NCI-H146 treated with DMSO at 0.1 percent for 48 hours (cell line): ENCODE measurements around the gene PANK4.
"Not testable (repeated sequence)": the region's sequence is repeated elsewhere in the genome, so short reads cannot be mapped to it uniquely, and the experiment has no call there.

ENCODE experiments used
- DNase-seq: peaks from one replicate; lab custom pipeline; 2025; ENCODE audit not compliant: unreplicated experiment; lab: John Stamatoyannopoulos, UW

The PANK4 gene

DNA sequence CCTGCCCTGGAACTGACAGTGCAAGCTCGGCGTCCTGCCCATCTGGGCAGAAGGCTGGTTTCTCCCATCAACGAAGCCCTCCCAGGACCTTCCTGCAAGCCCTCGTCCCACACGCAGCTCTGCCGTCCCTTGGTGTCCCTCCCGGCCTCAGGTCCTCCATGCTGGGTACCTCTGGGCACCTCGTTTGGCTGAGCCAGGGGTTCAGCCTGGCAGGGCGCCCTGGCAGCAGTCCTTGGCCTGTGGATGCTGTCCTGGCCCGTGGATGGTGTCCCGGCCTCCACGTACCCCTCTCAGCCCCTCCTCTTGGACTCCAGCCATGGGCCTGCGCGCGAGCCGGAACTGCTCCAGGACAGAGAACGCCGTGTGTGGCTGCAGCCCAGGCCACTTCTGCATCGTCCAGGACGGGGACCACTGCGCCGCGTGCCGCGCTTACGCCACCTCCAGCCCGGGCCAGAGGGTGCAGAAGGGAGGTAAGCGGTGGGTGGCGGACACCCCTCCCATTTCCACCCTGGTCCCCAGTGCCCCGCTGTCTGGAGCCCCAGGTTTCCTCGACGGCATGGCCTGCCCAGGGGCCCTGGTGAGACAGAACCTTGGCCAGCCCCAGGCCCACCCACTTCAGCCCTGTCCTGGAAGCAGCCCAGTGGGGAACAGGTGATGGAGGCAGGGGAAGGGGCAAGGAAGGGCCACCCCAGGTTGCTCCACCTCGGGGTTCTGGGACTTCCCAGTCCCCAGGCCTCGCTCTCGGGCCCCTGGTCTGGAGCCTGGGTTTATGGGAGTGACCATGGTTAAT lies 33.3 kb upstream of the PANK4 start:
- DNase-seq = no peak

DNA sequence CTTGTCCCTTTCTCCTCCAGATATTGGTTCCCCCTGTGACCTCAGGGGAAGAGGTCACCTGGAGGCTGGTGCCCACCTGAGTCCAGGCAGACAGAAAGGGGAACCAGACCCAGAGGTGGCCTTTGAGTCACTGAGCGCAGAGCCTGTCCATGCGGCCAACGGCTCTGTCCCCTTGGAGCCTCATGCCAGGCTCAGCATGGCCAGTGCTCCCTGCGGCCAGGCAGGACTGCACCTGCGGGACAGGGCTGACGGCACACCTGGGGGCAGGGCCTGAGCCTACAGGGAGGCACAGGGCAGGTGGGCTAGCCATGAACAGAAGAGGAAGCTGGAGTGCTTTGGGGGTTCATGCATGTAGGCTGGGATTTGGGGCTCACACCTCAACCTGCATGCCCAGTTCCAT lies 32.5 kb upstream of the PANK4 start:
- no peak for DNase-seq

DNA sequence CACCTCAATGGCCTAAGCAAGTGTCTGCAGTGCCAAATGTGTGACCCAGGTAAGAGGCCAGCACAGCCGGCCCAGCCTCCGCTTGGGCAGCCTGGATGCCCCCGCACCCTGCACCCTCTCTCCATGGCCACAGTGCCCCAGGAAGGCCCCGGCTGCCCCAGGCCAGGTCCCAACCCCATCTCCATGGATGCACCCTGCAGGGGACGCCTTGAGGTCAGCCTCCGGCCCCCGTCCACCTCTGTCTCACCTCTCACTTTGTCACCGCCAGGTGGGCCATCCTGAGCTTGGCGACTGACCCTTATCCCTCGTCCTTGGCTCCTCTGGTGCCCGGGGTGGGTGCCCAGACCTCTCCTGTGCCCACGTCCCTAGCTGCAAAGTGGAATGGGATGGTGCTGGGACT lies 32.0 kb upstream of the PANK4 start:
- DNase-seq = no peak

DNA sequence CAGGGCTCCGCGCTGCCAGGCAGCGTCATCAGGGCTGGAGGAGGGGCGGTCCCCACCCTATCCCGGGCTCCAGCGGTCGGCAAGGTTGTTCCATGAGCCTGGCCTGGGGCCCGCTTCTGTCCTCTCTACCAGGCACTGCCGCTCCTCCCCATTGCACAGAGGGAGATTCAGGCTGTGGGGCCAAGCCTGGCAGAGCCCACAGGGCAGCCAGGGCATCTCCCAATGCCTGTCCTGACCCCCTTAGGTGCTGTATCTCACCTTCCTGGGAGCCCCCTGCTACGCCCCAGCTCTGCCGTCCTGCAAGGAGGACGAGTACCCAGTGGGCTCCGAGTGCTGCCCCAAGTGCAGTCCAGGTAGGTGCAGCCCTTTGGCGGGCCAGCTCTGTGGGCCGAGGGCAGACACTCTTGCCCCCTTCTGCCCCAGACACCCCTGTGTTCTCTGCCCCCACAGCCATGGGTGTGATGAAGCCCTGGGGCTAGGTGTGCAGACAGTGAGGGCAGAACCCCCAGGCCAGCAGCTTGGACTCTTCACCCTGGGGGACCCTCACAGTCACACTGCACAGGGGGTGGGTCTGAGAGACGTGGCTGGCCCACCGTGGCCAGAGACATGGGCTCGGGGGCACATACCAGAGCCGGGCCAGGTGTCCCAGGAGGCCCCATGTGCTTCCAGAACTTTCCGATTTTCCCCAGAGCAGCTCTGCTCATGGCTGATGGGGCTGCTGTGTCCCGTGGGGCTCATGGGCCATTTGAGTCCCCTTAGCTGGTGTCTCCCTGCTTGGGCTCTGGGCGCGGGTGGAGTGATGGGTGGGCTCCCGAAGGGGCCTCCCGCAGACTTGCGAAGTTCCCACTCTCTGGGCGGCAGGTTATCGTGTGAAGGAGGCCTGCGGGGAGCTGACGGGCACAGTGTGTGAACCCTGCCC lies 31.3 kb upstream of the PANK4 start:
- DNase-seq = no peak

DNA sequence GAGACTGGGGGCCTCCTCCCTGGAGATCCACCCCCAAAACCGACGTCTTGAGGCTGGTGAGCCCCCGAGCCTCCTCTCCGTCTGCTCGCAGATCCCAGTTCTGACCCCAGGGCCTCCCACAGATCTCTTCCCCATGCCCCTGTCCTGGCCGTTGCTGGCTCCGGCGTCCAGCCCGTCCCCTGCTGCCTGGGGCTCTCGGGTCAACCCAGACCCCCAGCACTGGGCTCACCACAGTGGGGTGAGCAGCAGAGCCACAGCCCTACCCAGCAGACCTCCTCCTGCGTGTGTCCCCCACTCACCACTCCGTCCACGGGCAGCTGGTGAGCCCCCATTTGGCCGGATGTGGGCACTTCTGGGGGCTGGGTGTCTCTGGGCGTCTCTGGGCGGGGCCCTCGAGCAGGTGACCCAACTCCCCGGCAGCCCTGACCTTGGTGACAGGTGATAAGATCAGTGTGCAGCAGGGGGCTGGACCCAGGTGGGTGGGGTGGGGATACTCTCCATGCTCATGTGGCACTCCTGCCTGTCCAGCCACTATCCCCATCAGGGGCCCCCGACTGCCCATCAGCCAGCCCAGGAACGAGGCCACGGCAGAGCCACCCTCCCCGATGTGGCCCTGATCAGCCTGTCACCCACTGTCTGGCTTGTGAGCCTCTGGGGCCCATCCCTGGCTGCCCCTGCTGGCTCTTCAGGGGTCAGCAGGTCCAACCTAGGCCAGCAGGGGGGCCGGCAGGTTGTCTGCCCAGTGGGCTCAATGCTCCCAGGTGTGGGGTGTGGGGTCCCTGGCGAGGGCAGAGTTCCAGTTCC lies 30.5 kb upstream of the PANK4 start:
- no peak for DNase-seq

DNA sequence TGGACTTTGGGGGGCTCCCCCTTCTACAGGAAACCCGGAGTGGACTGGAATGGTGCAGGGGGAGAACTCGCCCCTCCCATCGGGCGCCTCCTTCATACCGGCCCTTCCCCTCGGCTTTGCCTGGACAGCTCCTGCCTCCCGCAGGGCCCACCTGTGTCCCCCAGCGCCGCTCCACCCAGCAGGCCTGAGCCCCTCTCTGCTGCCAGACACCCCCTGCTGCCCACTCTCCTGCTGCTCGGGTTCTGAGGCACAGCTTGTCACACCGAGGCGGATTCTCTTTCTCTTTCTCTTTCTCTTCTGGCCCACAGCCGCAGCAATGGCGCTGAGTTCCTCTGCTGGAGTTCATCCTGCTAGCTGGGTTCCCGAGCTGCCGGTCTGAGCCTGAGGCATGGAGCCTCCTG lies 29.9 kb upstream of the PANK4 start, which contains the start of gene TNFRSF14:
Gene TNFRSF14 (plus strand): TSS at position 95 of the 401 bp plus-strand sequence. CDS start 294 bp downstream, at position 389.
- DNase-seq = peak; percentile 3

DNA sequence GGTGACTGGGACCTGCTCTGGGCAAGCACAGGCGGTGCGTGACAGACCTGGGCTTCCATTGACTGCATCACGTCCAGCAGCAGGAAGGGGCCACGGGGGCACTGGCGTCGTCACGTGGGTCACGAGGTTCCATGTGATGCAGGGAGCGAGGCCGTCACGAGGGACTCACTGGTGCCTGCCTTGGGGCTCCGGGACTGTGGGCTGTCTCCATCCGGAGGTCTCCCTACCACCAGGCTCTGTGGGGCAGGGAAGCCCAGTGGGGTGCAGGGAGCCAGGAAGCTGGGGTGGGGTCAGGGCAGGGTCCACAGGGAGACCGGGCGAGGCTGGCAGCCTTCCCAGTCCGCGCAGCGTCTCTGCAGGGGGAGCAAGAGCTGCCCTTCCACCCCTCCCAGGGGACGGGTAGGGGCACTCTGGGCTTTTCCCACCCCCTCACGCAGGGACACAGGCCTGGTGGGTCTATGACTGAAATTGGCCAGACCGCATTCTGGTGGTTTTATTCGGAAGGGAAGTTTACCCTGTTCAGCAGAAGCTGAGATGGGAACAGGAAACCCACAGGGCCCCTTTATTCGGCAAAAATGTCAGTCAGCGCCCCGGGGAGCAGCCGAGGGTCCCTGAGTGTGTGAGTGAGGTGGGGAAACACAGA lies 29.4 kb upstream of the PANK4 start:
- DNase-seq = no peak

DNA sequence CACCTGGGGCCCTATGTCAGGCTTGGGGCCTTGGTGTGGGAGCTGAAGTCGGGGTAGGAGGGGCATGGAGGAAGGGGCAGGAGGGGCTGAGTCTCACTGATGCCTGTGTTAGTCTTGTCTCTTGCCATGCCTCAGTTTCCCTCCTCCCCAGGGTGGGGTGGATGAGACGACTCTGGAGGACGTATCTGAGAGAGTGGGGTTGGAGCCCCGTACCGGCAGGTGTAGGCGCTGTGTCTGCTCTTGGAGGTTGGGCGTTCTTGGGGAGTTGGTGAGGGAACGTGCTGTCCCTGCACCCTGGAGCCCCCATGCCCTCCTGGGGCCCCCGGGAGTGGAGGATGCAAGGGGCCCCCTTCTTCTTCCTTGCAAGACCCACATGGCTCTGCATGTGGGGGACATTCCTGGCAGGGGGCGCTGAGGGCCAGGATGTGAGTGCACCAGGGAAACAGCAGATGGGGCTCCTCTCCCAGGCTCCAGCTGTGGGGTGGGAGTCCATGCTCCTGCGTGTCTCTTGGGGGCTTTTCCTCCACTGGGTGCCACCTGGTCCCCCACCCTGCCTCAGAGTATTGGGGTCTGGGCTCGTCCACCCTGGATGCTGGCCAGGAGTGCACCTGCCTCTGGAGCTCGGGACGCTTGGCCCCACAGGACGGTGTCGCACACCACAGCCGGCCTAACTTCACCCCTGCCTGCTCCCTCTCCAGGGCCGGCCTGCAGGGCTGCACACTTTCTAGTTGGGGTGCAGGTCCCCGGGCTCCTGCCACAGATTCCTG lies 28.4 kb upstream of the PANK4 start:
- DNase-seq = no peak

DNA sequence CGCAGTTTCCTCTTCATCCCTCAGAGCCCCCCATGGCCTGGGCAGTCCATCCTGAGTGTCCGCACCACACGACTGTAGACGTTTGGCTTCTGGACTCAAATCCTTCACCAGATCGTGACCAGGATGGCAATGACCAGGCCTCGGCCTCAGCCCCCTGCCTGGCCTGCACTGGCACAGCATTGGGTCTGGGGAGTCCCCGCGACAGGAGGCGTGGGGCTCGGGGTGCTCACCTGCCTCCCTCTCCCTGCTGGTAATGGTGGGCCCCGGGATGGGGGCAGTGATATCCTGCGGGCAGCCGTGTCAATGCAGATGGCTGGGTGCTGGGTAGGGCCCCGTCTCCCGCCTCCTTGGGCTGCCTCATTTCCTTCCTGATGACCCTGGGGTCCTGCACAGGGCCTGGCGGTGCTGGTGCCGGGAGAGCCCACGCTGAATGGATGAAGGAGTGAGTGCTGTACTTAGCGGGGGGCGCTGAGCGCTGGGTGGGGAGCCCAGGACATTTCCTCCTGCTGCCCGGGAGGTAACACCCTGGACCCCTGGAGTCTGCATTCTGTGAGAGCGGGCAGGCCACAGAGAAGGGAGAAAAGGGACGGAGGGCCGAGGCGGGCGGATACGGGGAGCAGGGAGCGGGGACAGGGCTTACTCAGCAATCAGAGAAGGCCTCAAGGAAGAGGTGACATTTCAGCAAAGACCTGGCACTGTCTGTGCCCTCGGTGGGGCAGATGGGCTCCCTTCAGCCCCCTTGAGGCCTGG lies 27.6 kb upstream of the PANK4 start:
- no peak for DNase-seq

DNA sequence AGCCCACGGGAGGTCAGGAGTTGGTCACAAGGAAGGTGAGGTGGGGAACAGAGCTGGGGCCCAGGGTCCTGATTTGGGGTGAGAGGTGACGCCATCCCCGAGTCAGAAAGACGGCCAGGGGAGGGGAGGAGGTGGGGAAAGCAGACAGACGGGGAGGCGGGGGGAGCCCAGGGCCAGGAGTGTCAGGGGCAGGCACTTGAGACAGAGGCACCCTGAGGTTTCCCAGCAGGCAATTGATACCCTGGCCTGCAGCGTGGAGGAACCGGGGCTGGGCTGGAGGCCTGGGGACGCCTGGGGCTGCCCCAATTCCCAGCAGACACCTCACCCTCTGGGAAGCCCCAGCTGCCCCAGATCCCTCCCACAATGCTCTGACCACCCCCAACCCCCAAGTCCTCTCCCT lies 26.7 kb upstream of the PANK4 start:
- DNase-seq = not testable (repeated sequence)

DNA sequence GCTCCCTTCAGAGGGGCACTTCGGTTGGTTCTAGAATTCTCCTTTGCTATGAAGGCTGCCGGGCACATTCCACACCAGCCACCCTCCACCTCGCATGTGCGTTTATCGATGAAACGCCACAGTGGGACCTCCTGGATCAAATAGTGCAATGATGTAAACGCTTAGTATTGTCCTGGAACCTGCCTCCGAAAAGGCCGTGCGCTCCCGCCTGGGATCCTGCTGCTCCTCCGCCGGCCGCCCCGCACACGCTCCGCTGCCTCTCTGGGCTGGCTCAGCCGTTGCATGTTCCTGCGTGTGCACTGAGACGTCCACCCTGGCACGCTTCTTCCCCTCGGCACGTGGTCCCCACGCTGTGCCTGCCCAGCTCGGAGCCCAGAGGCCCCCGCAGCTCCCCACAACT lies 25.8 kb upstream of the PANK4 start:
- DNase-seq = no peak

DNA sequence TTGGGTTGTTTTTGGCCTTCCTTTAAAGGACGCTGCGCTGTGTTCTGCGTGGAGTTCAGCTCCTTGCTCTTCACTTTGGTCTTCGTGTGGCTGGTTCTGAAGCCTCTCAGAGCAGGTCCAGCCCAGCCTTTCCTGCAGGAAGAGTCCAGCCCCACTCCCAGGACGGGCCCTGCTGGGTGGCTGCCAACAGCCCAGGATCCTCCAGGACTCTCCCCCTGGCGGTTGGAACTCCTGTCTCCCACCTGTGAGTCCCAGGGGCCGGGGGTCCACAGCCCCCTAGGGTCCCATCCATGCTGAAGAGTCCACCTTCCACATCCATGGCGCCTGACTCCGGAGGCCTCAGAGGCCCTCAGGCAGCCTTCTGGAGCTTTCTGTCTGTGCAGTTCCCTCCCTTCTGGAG lies 25.1 kb upstream of the PANK4 start:
- not testable (repeated sequence) for DNase-seq

DNA sequence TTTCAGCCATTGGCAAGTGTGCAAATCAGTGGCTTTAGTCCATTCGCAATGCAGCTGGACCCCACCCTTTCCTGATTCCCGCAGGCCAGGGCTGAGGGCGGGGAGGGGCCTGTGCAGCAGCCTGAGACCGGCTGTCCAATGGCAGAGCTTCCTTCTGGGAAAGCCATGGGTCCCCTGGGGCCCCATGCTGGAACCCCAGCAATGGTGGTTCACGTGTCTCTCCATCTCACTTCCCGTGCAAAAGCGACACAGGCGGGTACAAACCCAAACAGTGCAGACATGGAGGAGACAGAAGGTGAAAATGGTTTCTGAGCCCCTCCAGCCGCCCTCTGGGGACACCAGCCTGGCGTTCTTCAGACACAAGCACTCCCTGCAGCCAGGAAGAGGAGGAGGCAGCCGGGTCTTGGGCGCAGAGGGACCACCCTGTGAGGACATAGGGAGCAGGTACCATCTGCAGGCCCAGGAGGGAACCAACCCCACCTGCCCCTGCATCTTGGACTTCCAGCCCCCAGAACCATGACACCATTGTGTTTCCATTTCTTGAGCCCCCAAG lies 24.0 kb upstream of the PANK4 start:
- not testable (repeated sequence) for DNase-seq

DNA sequence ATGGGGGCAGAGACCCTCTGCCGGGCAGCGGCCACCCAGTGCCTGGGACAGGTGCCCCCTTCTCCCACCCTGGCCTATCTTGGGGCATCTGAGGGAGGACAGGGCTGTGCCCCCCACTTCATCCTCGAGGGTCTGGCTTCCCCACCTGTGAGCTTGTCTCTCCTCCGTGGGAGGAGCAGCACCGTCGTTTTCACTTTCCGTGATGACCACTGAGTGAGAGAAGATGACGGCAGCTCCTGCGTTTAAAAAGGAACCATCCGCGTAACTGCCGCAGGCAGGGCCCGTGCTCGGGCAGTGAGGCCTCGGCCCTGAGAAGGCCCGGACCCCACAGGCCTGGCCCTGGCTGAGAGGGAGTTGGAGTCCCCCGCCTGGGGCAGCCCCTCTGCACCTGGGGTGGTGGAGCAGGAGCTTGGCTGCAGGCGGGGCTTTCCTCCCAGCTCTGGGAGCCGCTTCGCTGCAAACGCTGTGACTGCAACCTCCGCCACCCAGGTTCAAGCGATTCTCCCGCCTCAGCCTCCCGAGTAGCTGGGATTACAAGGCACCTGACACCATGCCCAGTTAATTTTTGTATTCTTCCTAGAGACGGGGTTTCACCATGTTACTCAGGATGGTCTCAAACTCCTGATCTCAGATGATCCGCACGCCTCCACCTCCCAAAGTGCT lies 23.1 kb upstream of the PANK4 start:
- DNase-seq = not testable (repeated sequence)

DNA sequence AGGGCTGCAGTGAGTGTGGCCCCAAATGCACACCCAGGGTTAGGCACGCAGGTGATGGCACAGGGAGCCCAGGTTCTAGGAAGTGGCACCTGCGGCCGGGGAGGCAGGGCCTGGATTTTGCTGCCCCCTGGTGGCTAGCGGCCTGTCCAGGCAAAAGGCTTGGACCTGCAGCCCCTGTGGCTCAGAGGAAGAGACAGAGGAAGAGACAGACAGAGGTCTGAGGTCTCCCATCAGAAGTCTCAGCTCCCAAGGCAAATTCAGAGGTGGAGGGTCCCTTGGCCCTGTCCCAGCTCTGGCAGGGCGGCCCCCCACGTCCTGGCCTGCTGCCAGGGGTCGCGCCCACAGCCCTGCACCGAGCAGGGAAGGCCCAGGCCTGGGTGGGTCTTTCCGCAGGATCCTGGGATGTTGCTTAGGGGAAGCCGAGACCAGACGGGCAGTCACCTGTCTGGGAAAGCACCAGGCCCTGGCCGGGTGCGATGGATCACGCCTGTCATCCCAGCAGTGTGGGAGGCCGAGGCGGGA lies 21.7 kb upstream of the PANK4 start:
- peak; percentile 27 for DNase-seq

DNA sequence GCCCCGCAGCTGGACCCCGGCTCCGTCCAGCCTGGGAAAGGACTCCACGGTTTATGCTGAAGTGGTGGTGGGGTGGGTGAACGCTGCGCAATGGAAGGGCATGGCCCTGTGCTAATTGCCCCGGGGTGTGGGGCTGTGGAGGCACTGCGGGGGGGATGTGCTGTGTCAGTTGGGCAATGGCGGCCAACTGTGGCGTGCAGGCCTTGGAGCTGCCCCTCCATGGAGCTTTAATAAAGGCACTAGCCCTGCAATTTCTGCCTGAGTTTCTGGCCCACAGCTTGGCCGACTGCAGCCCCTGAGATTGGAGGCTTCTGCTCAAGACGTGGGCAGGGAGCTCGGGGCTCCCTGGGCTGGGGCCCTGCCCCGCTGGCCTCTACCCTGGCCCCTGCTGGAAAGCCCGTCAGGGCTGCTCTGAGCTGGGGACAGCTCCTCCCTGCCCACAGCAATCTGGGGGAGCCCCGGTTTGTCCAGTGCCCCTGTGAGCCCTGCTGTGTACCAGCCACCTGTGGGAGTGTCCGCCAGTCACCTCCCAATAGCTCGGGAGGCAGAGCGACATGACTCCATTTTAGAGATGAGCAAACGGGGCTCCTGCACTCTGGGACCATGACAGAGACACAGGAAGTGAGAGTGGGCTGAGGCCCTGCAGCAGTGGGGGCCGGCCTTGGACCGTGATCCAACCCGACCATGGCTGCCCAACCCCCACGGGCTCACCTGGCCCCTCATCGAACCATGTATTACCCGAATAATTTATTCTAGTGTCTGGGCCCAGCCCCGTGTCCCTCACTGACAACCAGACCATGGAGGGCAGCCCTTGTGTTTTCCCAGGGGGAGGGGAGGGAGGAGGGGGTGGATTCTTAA lies 21.0 kb upstream of the PANK4 start:
- no peak for DNase-seq

DNA sequence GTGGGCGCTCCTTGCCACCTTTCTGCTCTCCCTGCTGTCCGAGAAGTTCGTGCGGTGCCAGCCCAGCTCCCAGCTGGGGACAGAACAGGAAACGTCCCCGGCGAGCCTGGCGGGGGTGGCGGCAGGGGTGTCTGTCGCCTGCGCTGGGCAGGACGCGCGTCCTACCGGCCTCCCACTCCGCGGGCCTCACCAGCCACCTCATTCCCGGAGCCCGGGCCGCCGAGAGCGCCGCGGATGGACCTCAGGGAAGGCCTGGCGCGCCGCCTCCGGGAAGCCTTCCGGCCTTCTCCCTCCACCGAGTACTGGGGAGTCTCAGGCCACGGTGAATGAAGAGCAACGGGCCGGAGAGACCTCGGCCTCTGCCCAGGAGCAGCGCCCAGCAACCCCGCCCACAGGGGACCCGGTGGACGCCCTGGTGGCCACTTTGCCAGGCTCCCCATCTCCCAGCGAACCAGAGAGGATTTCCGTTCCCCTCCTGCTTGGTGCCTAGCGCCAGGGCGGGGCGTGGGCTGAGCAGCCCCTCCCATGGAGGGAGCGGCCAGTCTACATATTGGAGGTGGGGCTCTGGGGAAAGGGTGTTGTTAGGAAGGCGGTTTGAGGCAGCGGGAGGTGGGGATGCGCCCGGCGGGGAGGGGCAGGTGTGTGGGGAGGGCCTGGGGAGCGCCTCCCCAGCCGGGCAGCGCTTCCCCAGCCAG lies 20.3 kb upstream of the PANK4 start:
- DNase-seq = peak; percentile 79
